NCI-H2227 (cell line): Measurements from ENCODE around the gene RAB35.

ENCODE experiments used
- DNase-seq: peaks from one replicate; lab custom pipeline; 2025; ENCODE audit not compliant: unreplicated experiment; lab: John Stamatoyannopoulos, UW

RAB35 gene

GRCh38 chr12:120090206-120090605 lies 26.3 kb downstream of the RAB35 start:
- peak; percentile 28 for DNase-seq

- DNase-seq, result no peak
Measured at GRCh38 chr12:120089796-120090195, 26.8 kb downstream of the RAB35 start.

GRCh38 chr12:120089105-120089504 lies 27.4 kb downstream of the RAB35 start:
- DNase-seq, result peak; percentile 17

- peak; percentile 100 for DNase-seq
Measured at GRCh38 chr12:120086801-120087621, 29.5 kb downstream of the RAB35 start.

- DNase-seq, result no peak
Measured at GRCh38 chr12:120085920-120086645, 30.5 kb downstream of the RAB35 start.

- no peak for DNase-seq
Measured at GRCh38 chr12:120081641-120082040, 34.9 kb downstream of the RAB35 start.

GRCh38 chr12:120079411-120080400 lies 36.8 kb downstream of the RAB35 start:
- DNase-seq, result no peak

GRCh38 chr12:120078868-120079267 lies 37.7 kb downstream of the RAB35 start:
- DNase-seq, result no peak

- no peak for DNase-seq
Measured at GRCh38 chr12:120077260-120077659, 39.3 kb downstream of the RAB35 start.

GRCh38 chr12:120076651-120077050 lies 39.9 kb downstream of the RAB35 start:
- DNase-seq, result no peak

GRCh38 chr12:120075034-120075616 lies 41.4 kb downstream of the RAB35 start:
- DNase-seq, result no peak

GRCh38 chr12:120072472-120073249 lies 43.9 kb downstream of the RAB35 start:
- no peak for DNase-seq

- DNase-seq, result no peak
Measured at GRCh38 chr12:120071493-120072020, 45.0 kb downstream of the RAB35 start.

GRCh38 chr12:120069278-120069677 lies 47.3 kb downstream of the RAB35 start:
- no peak for DNase-seq

- DNase-seq, result no peak
Measured at GRCh38 chr12:120067901-120068300, 48.7 kb downstream of the RAB35 start.

GRCh38 chr12:120067084-120067869 lies 49.3 kb downstream of the RAB35 start:
- DNase-seq, result peak; percentile 7

- no peak for DNase-seq
Measured at GRCh38 chr12:120066341-120066740, 50.2 kb downstream of the RAB35 start.

- DNase-seq, result no peak
Measured at GRCh38 chr12:120065472-120065871, 51.1 kb downstream of the RAB35 start.
